Astrocyte of the spinal cord (primary cell): ENCODE results near the gene L3MBTL3.

ENCODE experiments used
- DNase-seq: peaks from one replicate; pipeline ENCODE4 v3.0.0; 2011; ENCODE audit warnings: low read depth, low spot score
- H3K4me3 ChIP-seq: 2 replicates; pipeline ENCODE4 v1.5.1; 2011; ENCODE audit warnings: low read depth, mild to moderate bottlenecking, low read length, moderate library complexity
- CTCF ChIP-seq: IDR thresholded peaks from 2 replicates; pipeline ENCODE4 v1.5.1; 2012; ENCODE audit warnings: low read depth, mild to moderate bottlenecking, low read length, inconsistent platforms
- in situ Hi-C: cut with HindIII; loops from 2 replicates; pipeline ENCODE4 v1.10.0; 2017; ENCODE audit warnings: low sequenced_read_pairs

L3MBTL3 gene

GRCh38 chr6:130046671-130047070 is 28.3 kb downstream of the L3MBTL3 start:
- no peak overlapping the region for H3K4me3 ChIP-seq
- DNase-seq, result peak; percentile 28
- in situ Hi-C loops, result no loop called here

GRCh38 chr6:130047088-130047995 is 29.0 kb downstream of the L3MBTL3 start:
- H3K4me3 ChIP-seq, result no peak overlapping the region
- TF ChIP-seq CTCF, result peak; percentile 6
- in situ Hi-C loops, result no loop called here
- no peak for DNase-seq

More at GRCh38 chr6:130046671-130047070, 28.3 kb downstream of the L3MBTL3 start:
- TF ChIP-seq CTCF, result no peak

- H3K4me3 ChIP-seq, result no peak overlapping the region
- DNase-seq, result peak; percentile 22
- in situ Hi-C loops, result no loop called here
- TF ChIP-seq CTCF, result no peak
Observed at GRCh38 chr6:130050230-130050629, 31.8 kb downstream of the L3MBTL3 start.

- DNase-seq, result no peak
- no peak for TF ChIP-seq CTCF
- in situ Hi-C loops, result no loop called here
- no peak overlapping the region for H3K4me3 ChIP-seq
Observed at GRCh38 chr6:130054725-130055124, 36.3 kb downstream of the L3MBTL3 start.

- H3K4me3 ChIP-seq, result no peak overlapping the region
- no peak for DNase-seq
- in situ Hi-C loops, result no loop called here
- TF ChIP-seq CTCF, result no peak
Observed at GRCh38 chr6:130055271-130055670, 36.9 kb downstream of the L3MBTL3 start.

- DNase-seq, result no peak
- no peak overlapping the region for H3K4me3 ChIP-seq
- TF ChIP-seq CTCF, result no peak
- in situ Hi-C loops, result no loop called here
Observed at GRCh38 chr6:130057495-130057894, 39.1 kb downstream of the L3MBTL3 start.
